Measurements from ENCODE around the gene PRXL2A.
"Not testable (repeated sequence)": the region's sequence is repeated elsewhere in the genome, so short reads cannot be mapped to it uniquely, and the experiment has no call there.

Gene PRXL2A

DNA sequence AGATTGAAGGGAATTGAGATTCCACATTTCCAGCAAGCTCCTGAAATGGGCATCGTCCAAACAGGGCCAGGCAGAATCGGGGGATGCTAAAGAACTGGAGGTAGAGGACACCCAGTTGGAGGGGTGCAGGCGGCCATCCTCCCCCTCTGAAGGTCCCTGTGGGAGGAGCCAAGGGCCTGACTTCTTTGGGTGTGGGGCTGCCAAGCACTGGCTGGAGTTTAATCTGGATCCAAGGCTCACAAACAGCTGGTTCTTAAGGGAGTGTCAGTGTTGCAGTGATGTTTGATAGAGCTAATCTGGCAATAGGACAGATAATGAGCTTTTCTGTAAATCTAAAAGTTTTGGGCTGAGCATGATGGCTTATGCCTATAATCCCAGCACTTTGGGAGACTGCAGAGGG is 66.6 kb downstream of the PRXL2A start:
- DNase-seq (ENCODE audit: low read depth, low spot score), result no peak

DNA sequence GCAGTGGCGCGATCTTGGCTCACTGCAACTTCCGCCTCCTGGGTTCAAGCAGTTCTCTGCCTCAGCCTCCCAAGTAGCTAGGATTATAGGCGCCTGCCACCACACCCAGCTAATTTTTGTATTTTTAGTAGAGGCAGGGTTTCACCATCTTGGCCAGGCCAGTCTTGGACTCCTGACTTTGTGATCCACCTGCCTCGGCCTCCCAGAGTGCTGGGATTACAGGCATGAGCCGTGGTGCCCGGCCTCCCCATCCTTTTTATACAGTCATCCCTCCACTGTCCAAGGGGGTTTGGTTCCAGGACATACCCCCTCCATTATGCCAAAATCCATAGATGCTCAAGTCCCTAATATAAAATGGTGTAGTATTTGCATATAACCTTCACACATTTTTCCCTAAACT is 67.3 kb downstream of the PRXL2A start:
- DNase-seq (ENCODE audit: low read depth, low spot score), result not testable (repeated sequence)

DNA sequence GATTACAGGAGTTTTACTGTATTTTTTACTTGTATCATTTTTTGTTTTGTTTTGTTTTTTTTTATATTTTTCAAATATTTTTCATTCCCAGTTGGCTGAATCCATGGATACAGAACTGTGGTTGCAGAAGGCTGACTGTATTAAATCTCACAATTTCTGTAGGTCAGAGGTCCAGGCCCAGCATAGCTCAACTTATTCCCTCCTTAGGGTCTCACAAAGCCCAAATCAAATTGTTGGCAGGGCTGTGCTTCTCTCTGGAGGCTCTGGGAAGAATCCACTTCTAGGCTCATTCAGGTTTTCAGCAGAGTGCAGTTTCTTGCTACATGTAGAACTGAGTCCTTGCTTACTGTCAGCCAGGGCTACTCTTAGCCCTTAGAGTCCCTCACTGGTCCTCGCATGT is 68.3 kb downstream of the PRXL2A start:
- DNase-seq (ENCODE audit: low read depth, low spot score), result no peak

DNA sequence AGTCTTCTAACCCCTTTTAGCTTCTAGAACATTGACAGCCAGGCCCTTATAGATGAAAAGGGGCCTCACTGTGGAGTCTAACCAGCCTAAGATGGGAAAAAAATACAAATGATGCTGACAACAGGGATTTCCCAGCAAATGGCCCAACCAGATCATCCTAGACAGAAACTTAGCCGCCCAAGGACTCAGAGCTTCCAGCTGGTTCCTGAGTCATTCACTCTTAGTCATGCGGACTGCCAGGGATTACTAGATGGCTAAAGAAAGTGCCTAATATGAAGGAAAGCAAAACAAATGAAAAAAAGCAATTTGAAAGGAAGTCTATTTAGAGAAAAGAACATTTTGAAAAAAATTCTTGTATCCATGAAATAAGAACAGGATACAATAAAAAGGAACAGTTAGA is 69.5 kb downstream of the PRXL2A start:
- DNase-seq (ENCODE audit: low read depth, low spot score), result peak; percentile 64

GRCh38 chr10:80480373-80480772 is 72.0 kb downstream of the PRXL2A start:
- DNase-seq (ENCODE audit: low read depth, low spot score), result not testable (repeated sequence)

DNA sequence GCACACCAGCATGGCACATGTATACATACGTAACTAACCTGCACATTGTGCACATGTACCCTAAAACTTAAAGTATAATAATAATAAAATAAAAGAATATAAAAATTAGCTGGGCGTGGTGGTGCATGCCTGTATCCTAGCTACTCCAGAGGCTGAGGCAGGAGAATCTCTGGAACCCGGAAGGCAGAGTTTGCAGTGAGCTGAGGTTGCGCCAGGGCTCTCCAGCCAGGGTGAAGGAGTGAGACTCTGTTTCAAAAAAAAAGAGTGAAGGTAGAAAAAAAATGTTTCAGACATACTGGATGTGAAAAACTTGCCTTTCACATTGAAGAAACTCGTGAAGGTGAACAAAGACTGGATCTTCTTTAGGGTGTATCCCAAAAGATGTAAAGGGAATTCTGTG is 72.5 kb downstream of the PRXL2A start:
- no peak for DNase-seq (ENCODE audit: low read depth, low spot score)

DNA sequence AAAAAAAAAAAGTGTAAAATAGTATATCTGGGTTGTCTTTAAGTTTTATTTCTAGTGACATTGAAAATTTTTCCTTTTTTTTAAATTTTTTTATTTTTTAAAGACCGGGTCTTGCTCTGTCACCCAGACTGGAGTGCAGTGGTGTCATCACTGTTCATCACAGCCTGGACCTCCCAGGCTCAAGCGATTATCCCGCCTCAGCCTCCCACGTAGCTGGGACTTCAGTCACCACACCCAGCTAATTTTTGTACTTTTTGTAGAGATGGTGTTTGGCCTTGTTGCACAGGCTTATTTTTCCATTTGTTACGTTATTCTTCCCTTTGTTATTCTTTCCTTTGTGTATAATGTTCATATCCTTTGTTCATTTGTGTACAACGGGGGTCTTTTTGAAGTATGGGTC is 75.9 kb downstream of the PRXL2A start:
- DNase-seq (ENCODE audit: low read depth, low spot score), result no peak

- DNase-seq (ENCODE audit: low read depth, low spot score), result no peak
These were observed 76.3 kb downstream of the PRXL2A start for GRCh38 chr10:80484676-80485075.

DNA sequence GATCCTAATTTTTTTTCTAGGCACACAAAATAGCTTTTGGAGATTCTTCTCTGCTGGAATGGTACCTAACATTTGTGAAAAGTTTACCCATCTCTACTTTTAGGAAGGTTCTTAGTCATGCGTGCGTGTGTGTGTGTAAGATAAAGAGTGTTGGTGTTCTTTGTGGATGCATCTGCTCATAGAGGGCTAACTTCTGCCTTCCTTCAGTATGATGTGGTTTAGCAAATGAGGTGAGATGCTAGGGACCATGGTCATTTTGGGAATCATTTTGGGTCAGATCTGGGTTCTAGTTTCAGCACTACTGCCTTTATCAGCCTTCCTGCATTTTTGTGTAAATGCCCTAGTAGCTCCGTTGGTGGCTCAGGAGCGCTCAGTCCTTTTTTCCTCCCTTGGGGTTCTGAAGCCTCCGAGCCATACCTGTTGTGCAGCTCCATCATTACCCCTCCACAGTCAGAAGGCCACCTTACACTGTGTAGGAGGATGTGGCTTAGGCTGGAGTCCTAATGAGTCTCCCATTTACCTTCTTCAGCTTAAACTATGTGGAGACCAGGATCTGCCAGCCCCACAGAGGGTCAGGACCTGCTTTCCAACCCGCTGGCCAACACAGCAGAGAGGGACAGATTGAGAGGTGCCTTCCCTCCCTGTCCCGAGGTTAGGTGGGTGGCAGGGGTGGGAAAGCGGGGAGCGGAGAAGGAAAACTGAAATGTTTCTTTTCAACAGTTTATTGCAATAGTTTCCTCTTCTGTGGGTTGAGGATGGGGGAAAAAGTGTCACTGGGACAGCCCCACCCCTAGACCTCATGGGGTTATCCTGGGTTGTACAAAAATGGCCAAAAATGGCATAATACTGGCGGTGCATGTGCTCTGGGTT is 77.0 kb downstream of the PRXL2A start:
- no peak for DNase-seq (ENCODE audit: low read depth, low spot score)

DNA sequence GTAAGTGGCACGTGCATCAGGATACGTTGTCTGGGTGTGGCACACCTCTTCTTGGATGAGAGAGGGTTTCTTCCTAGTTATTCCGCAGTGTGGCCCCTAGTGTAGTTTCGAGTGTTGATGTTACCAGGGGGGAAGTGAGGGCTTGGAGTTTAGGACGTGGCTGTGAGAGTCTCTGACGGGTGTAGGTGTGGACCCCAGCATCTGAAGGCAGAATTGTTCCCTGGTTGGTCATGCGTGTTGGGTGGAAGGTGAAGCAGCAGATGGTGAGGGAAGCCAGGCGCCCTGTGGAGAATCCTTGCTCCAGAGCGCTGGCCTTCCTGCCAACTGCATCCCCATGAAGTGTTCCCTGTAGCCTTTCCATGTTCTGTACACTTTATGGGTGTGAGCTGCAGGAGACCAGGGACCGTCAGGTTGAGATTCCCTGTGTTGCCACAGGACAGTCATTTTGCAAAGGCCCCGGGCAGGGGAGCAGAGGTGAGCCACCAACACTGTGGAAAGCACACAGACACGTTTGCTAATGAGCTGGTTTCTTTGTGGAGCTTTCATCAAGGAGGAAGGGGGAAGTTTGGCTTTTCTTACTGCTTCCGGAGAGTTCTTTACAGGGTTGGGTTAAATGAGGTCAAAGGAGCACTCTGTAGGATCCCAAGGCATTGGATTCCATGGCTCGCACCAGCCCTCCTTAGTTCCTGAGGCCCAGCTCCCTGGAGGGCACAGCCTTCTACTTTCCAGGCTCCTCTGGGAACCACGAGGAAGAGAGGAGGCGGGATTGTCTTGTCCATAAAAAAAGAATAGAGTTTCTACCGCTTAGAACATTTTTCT is 77.8 kb downstream of the PRXL2A start:
- no peak for DNase-seq (ENCODE audit: low read depth, low spot score)

Measured in astrocyte of the hippocampus (primary cell).